NK-92 (cell line): ENCODE data around the gene C1R.
"Not testable (repeated sequence)": the region's sequence is repeated elsewhere in the genome, so short reads cannot be mapped to it uniquely, and the experiment has no call there.

Experiments
- DNase-seq: peaks from one replicate; lab custom pipeline; 2025; ENCODE audit not compliant: unreplicated experiment; lab: John Stamatoyannopoulos, UW

C1R gene

DNA sequence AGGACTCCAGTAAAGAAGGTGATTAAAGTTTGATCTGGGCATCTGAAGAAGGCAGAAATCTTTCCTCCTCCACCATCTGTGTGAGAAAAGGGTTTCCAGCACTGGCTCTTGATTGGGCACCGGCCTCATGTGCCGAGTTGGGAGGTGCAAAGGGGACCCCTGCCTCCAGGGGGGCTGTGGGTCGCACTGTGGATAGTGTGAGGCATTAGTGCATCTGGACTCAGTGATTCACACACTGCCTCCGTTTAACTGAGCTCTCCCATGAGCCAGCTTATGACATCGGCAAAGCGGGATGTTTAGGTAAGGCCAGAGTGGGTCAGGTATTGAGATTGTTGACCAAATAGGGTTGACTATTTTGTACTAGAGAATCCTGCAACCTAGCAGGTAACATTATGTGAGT lies 22.9 kb downstream of the C1R start:
- DNase-seq, result no peak

DNA sequence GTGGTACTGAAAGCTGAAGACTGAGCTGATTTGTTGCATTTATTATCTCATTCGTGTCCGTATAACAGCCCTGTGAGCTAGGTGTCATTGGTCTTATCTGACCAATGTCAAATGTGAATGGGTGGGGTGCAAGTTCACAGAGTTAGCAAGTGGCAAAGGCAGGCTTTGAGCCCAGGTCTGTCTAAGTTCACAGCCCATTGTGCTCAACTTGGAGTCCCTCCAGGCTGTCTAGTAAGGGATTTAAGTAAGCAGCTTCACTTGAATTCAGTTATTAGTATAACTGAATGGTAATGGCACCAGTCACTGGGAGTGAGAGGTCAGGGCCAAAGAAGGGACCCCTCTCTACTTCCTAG lies 23.3 kb downstream of the C1R start:
- no peak for DNase-seq

DNA sequence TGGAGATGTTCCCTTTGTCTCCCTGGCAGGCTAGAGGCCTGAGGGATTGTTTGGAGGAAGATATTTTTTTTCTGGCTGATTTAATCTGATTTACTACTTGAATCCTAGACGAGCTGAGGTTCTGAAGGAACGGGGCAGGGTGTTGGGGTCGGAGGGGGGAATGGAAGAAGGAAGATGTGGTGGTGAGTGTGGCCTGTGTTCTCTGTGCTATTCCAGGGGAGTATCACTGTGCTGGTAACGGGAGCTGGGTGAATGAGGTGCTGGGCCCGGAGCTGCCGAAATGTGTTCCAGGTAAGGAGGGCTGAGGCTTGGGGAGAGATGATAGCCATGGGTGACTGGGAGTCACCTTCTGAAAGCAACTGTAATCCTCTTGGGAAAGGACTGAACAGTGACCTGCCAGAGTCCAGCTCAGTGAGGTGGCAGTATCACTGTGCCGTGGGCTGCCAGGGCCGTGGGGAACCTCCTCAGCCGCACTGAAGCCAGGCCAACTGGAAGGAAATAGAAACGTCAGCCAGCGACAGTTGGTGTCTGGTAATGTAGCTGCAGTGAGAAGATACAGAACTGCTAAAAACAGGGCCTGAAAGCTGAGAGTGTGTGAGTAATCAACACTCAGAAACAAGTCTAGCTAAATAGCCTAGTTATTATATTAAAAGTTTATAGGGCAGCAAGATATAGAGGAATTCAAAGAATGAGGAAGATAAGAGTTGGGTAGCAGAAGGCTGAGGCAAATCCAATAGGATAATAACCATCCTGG lies 23.8 kb downstream of the C1R start:
- DNase-seq, result no peak

DNA sequence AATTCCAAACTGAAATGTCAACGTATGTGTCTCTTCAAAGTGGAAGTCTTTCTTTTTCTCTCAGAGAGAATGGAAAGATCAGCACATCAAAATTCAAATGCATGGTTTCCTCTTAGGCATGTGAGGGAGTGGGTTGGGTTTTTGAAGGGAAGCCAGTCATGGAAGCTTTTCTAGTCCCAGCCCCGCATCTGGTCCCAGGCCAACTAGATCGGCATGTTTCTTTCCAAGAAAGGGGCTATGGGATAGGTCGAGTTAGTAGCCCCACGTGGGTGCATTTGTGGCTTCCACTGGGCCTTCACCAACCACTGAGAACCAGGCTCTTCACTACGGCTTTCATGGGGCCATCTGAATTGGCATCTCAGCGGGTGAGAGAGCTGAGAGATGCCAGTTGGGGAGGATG lies 25.1 kb downstream of the C1R start:
- no peak for DNase-seq

DNA sequence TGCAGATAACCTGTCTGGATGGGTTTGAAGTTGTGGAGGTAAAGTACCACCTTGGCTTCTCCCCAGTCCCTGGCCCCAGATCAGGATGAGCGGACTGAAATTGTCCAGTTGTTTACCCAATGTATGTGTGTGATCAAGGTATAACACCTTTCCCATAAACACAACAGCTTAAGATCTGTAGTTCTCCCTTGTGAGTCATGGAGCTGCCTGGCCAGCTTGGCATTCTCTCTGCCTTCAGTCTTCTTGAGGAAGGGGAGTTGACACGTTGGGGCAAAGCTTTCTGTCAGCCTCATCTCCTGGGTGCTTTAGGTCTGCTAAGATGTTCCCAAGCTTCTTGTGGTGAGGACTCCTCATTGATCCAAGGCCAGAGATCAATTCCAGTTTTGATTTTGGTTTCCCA lies 25.6 kb downstream of the C1R start:
- no peak for DNase-seq

DNA sequence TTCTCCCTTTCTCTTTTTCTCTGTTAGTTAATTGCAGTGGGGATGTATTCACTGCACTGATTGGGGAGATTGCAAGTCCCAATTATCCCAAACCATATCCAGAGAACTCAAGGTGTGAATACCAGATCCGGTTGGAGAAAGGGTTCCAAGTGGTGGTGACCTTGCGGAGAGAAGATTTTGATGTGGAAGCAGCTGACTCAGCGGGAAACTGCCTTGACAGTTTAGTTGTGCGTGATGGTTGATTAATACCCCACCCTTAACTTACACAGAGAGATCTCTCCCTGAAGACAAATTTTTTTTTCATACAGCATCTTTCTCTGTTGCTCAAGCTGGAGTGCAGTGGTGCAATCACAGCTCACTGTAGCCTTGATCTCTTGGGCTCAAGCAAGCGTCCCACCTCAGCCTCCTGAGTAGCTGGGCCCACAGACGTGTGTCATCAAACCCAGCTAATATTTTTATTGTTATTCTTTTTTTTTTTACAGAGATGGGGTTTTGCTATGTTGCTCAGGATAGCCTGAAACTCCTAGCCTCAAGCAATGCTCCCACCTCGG lies 27.1 kb downstream of the C1R start:
- DNase-seq, result no peak

DNA sequence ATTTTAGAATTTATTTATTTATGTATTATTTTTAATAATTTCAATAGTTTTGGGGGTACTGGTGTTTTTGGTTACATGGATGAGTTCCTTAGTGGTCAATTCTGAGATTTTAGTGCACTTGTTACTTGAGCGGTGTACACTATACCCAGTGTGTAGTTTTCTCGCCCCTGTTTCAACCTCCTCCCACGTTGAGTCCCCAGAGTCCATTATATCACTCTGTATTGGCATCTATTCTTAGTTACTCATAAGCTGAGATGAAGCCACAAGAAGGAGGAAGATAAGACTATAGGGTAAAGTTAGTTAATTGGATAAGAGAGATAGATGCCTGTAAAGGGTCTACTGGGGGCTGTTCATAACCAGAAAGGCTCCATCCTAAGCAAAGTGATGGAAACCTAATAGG lies 27.7 kb downstream of the C1R start:
- DNase-seq, result no peak

DNA sequence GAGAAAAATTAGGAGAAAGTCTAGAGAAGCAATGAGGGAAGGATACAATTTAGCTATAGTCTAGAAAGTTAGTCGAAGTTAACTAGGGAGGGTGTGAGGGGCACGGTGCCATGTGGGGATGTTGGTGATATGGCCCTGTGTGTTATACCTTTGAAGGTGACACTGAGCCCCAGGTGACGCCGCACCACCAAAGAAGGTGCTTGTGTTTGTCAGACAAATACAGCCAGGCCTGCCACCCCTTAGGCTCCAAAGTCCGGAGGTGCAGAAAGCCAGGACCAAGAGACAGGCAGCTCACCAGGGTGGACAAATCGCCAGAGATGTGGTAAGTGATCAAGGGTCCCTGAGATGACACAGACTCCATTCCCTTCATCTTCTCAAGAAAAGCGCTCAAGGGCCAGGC lies 30.6 kb downstream of the C1R start:
- no peak for DNase-seq

DNA sequence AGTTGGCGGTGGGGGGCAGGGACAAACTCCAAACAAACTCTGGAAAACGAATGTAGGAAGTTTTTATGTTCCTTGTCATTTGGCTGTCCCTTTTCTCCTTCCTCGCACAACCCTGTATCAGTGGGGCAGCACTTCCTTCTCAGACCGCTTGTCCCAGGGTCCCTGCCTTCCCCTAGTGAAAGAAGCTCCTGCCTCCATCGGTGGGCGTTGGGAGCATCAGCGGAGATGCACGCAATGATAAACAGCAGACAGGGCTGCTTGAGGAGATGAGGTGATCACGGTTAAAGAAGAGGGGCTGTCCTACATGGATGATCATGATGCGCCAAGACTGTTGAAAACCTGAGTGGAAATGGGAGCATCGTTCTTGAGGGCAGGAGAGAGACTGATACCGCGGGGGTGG lies 31.1 kb downstream of the C1R start:
- no peak for DNase-seq

DNA sequence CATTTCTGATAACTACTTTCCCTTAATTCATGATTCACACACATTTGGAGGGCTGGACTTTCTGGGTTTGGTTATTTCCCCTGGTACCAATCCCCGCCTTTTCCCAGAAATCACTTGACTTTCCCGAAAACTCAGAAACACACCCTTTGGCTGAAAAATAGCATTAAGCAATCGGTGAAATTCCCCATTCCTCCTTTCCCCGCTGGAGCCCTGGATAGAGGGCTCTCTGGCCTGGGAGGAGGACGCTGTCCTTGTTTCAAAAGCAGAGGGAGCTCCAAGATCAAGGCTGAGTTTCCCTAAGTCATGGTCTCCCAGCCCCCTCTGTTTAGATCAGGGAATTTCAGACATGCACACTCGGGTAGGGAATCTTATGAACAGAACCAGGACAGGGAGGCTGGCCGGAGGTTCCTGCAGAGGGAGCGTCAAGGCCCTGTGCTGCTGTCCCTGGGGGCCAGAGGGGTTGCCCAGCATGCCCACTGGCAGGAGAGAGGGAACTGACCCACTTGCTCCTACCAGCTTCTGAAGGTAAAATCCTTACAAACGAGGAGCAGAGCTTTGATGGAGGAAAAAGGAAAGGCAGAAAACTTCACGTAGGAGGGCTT lies 31.8 kb downstream of the C1R start, which contains the start of gene C1S:
TSS of gene C1S (plus strand) at position 366 of the 602 bp plus-strand sequence. CDS start 1,195 bp downstream, outside the sequence.
- no peak for DNase-seq

DNA sequence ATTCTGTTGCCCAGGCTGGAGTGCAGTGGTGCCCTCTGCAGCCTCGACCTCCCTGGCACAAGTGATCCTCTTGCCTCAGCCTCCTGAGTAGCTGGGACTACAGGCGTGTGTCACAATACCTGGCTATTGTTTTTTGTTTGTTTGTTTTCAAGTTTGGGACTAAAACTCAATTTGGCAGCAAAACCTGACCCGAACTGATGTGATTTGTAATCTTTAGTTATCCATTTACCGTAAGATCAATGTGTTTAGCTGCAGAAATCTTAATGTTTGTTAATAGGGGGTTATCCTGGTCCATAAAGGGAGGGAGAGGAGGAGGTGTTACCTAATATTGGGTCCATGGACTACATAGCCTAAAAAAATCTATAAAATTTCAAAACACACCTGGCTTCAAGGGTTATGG lies 32.5 kb downstream of the C1R start:
- no peak for DNase-seq

DNA sequence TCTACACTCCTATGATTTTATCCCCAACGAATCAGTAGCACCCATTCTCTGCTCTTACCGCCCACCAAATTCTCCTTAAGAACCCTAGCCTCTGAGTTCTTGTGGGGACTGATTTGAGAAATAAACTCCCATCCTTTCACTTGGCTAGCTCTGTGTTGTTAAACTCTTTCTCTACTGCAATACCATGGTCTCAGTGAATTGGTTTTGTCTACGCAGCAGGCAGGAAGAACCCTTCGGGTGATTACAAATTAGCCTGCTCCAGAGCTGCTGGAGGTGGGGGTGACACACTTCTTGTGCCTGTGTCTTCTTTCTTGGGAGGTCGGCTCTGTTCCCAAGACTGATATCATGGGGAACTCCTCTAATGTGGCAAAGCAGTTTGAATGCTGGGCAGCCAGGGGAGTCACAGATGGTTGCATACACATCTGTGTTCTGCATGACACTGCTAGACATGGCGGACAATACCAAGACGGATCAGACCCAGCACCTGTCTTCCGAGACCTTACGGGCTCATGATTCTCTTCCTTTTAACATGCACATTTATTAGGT lies 33.3 kb downstream of the C1R start:
- DNase-seq, result no peak

DNA sequence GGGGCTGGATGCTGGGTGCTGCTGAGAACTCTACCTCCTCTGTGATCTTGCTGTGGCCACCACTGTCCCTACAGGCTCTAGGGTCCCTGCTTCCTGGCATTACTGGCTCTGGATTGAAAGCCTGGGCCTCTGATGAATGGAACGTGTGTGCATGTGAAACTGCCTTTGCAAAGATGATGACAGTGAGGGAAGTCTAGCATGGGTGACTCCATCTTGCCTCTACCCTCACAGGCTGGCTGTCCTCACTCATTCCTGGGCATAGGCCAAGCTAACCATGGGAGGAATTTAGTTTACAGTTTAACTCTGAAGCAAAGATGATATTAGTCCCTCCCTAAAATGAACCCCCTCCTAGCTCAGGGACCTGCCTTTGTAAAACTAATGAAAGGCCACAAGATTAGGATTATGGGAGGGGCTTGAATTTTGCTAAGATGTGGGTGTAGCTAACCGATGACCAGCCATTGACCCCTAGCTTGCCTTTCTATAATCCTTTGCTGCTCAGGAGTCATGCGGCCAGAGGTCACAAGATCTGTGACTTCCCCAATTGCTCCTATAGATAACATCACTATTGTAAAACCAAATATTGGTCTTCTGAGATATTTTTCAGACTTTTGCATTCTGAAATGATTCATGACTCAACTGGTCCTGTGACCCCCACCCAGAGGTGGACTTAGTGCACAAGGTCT lies 33.9 kb downstream of the C1R start:
- DNase-seq, result no peak

DNA sequence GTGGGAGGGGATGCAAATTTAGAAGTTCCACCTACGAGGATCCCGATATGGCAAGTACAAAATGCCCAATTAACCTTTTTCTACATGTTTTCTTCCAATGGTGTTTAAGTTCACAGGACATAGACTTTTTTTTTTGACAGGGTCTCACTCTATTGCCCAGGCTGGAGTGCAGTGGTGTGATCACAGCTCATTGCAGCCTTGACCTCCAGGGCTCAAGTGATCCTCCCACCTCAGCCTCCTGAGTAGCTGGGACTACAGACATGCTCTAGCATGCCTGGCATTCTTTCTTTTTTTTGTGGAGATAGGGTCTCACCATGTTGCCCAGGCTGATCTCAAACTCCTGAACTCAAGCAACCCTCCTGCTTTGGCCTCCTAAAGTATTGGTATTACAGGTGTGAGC lies 36.5 kb downstream of the C1R start:
- DNase-seq, result not testable (repeated sequence)

DNA sequence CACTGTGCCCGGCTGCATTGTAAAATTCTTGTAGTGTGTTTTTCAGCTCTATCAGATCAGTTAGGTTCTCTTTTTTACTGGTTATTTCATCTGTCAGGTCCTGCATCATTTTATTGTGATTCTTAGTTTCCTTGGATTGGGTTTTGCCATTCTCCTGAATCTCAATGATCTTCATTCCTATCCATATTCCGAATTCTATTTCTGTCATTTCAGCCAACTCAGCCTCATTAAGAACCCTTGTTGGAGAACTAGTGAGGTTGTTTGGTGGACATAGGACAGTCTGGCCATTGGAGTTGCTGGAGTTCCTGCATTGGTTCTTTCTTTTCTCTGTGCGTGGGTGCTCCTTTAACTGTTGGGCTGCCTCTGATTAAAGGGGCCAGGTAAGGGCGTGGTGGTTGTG lies 37.3 kb downstream of the C1R start:
- DNase-seq, result no peak

DNA sequence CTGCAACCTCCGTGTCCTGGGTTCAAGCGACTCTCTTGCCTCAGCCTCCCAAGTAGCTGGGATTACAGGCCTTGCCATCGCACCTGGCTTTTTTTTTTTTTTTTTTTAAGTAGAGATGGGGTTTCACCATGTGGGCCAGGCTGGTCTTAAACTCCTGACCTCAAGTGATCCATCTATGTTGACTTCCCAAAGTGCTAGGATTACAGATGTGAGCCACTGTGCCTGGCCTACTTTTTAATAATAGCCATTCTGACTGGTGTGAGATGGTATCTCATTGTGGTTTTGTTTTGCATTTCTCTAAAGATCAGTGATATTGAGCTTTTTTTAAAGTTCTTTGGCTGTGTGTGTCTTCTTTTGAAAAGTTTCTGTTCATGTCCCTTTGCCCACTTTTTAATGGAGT lies 42.3 kb downstream of the C1R start:
- not testable (repeated sequence) for DNase-seq

DNA sequence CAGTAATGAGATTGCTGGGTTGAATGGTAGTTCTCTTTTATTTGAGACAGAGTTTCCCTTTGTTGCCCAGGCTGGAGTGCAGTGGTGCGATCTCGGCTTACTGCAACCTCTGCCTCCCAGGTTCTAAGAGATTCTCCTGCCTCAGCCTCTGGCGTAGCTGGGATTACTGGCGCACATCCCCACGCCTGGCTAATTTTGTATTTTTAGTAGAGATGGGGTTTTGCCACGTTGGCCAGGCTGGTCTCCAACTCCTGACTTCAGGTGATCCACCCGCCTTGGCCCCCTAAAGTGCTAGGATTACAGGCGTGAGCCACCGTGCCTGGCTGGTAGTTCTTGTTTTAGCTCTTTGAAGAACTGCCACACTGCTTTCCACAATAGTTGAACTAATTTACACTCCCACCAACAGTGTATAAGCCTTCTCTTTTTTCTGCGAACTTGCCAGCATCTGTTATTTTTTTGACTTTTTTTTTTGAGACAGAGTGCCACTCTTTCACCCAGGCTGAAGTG lies 42.7 kb downstream of the C1R start:
- DNase-seq, result not testable (repeated sequence)

DNA sequence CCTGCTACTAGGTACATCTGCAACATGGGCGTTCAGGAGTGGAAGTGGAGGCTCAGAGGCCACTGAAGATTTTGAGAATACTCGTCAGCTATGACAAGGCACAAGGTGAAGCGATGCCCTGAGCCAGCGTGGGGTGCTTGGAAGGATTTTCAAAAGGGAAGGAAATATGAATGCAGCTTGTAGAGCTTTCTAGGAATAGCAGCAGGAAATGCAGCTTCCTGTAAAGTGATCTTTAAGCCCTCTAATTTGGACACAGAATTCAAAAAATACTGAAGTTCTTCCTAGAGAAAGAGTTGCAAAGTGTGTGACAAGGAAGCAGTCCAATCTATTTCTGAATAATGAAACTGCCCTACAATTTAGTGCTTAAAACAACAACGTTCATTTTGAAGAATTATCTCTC lies 44.9 kb downstream of the C1R start:
- DNase-seq, result no peak

DNA sequence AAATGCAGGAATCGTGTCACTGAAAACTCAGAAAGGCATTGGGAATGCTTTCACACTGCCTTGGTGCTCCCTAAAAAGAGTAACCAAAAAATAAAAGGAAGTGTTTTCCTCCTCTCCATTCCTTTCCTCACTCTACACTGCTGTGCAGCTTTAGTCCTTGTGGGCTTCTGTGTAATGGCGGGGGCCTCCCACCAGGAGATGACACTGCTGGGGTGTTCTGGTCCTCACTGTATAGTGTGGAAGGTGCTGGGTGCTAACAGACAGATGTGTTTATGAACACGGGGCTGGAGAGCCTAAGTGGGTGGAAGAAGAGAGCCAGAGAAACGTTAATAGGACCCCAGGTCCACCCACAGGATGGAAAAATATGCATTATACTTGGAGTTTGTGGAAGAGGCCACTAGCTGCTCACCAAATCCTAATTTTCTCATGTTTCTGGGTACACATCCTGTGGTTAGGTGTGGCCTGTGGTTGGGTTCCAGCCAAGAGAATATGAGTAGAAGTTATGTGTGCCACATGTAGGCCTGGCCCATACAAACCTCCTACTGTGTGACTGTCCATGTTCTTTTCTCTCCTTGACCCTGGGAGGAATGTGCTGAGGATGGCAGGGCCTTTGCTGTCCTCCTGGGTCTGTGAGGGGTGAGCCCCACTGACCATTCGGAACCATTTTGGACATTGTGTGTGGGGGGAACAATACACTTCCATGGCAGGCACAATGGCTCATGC lies 45.7 kb downstream of the C1R start:
- DNase-seq, result no peak

DNA sequence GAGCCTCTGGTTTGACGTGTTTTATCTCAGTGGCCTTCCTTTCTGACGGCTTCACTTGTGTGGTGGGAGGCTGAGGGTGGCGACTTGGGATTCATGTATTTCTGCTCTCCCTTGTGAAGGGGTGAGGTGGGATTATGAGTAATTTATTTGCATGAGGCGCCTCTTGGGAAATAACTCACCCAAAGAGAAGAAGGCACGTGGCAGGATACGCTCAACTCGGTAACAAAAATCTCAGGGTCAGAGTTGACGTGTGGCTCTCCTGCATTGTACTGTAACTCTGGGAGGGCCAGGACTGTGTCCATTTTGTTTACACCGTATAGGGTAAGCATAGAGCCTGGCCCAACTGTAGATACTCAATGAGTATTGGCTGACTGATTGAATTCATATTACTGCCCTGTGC lies 46.3 kb downstream of the C1R start:
- no peak for DNase-seq

DNA sequence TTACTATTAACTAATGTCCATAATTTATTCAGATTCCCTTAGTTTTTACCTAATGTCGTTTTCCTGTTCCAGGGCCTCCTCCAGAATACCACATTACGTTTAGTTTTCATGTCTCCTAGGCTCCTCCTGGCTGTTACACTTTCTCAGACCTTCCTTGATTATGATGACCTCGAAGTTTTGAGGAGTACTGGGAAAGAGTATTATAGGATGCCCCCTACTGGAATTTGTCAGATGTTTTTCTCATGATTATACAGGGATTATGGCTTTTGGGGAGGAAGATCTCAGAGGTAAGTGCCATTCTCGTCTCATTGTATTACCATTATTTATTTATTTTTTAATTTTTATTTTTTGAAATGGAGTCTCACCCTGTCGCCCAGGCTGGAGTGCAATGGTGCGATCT lies 49.4 kb downstream of the C1R start:
- no peak for DNase-seq
